Sigmoid colon (tissue), 3 donors: ENCODE results near the gene RNF123.

Experiments
- CTCF ChIP-seq, 4 experiments: fragments of 450-650 bp in 3 of 4; fragments of 200-600 bp in 1 of 4; IDR thresholded peaks; one replicate each; pipeline ENCODE4 v1.5.1; 2016 to 2019; ENCODE audit warnings: antibody characterized with exemption in 4 of 4, mild to moderate bottlenecking in 3 of 4, moderate library complexity in 2 of 4
- POLR2A ChIP-seq, 2 donors: fragments of 450-650 bp; IDR thresholded peaks; one replicate each; pipeline ENCODE4 v1.6.1; 2016; ENCODE audit warnings: antibody characterized with exemption in 2 of 2, mild to moderate bottlenecking in 2 of 2, moderate library complexity in 2 of 2

- no peak for TF ChIP-seq POLR2A (IDR thresholded peaks at IDR 0.05)
- no peak for TF ChIP-seq CTCF (IDR thresholded peaks at IDR 0.05)
These were observed 45.4 kb downstream of the RNF123 start for GRCh38 chr3:49734752-49735151.
